Measurements from ENCODE around the gene GTF3C5.

GRCh38 chr9:133031130-133031422 is 279 bp downstream of the GTF3C5 start:
- TF ChIP-seq CTCF (IDR thresholded peaks at IDR 0.05; ENCODE audit: low read depth, low read length, poor library complexity, severe bottlenecking) (no peak), EZH2phosphoT487 (IDR thresholded peaks at IDR 0.05; ENCODE audit: borderline replicate concordance, low read length) (no peak)

Measured in DOHH2 (cell line).